ENCODE data around the gene RAX2.

RAX2 gene

GRCh38 chr19:3751236-3751635 is 20.8 kb downstream of the RAX2 start:
- intact Hi-C loops (cut with micrococcal nuclease) = no loop called here
- Mint-ChIP-seq H3K4me3 (no peak overlapping the region), H3K27ac (no peak overlapping the region)

GRCh38 chr19:3750211-3750610 is 21.8 kb downstream of the RAX2 start:
- intact Hi-C loops (cut with micrococcal nuclease) = no loop called here
- H3K4me3 Mint-ChIP-seq = no peak overlapping the region
- no peaks in the 10 kb centered on the region for H3K4me1 Mint-ChIP-seq (ENCODE audit: low read depth)
- no peak overlapping the region for H3K27ac Mint-ChIP-seq
- H3K9me3 Mint-ChIP-seq = no peaks in the 10 kb centered on the region
- H3K36me3 Mint-ChIP-seq (ENCODE audit: low read depth) = peaks cover 60% of the 10 kb centered on the region
- H3K27me3 Mint-ChIP-seq = no peaks in the 10 kb centered on the region

More at GRCh38 chr19:3751236-3751635, 20.8 kb downstream of the RAX2 start:
- Mint-ChIP-seq H3K4me1 (ENCODE audit: low read depth) (no peaks in the 10 kb centered on the region), H3K36me3 (ENCODE audit: low read depth) (peaks cover 68% of the 10 kb centered on the region), H3K27me3 (no peaks in the 10 kb centered on the region), H3K9me3 (no peaks in the 10 kb centered on the region)

GRCh38 chr19:3748965-3749364 is 23.1 kb downstream of the RAX2 start:
- no peak overlapping the region for H3K4me3 Mint-ChIP-seq
- peaks cover 48% of the 10 kb centered on the region for H3K36me3 Mint-ChIP-seq (ENCODE audit: low read depth)
- intact Hi-C loops (cut with micrococcal nuclease) = no loop called here
- H3K4me1 Mint-ChIP-seq (ENCODE audit: low read depth) = no peaks in the 10 kb centered on the region
- H3K9me3 Mint-ChIP-seq = no peaks in the 10 kb centered on the region
- no peak overlapping the region for H3K27ac Mint-ChIP-seq
- no peaks in the 10 kb centered on the region for H3K27me3 Mint-ChIP-seq

- Mint-ChIP-seq H3K4me3 (no peak overlapping the region), H3K4me1 (ENCODE audit: low read depth) (no peaks in the 10 kb centered on the region), H3K9me3 (no peaks in the 10 kb centered on the region), H3K27ac (no peak overlapping the region), H3K36me3 (ENCODE audit: low read depth) (peaks cover 23% of the 10 kb centered on the region), H3K27me3 (no peaks in the 10 kb centered on the region)
- intact Hi-C loops (cut with micrococcal nuclease) = no loop called here
Observed at GRCh38 chr19:3746371-3747056, 25.5 kb downstream of the RAX2 start.

GRCh38 chr19:3745363-3746045 is 26.5 kb downstream of the RAX2 start:
- H3K9me3 Mint-ChIP-seq = no peaks in the 10 kb centered on the region
- no peak overlapping the region for H3K4me3 Mint-ChIP-seq
- intact Hi-C loops (cut with micrococcal nuclease) = no loop called here
- no peaks in the 10 kb centered on the region for H3K4me1 Mint-ChIP-seq (ENCODE audit: low read depth)
- H3K36me3 Mint-ChIP-seq (ENCODE audit: low read depth) = peaks cover 13% of the 10 kb centered on the region
- no peak overlapping the region for H3K27ac Mint-ChIP-seq
- H3K27me3 Mint-ChIP-seq = no peaks in the 10 kb centered on the region

- Mint-ChIP-seq H3K4me1 (ENCODE audit: low read depth) (no peaks in the 10 kb centered on the region), H3K4me3 (no peak overlapping the region), H3K36me3 (ENCODE audit: low read depth) (no peaks in the 10 kb centered on the region), H3K27ac (no peak overlapping the region), H3K9me3 (no peaks in the 10 kb centered on the region), H3K27me3 (peaks cover 3% of the 10 kb centered on the region)
- intact Hi-C loops (cut with micrococcal nuclease) = no loop called here
Observed at GRCh38 chr19:3743486-3743885, 28.5 kb downstream of the RAX2 start.

- H3K27me3 Mint-ChIP-seq = peaks cover 9% of the 10 kb centered on the region
- intact Hi-C loops (cut with micrococcal nuclease) = no loop called here
- no peaks in the 10 kb centered on the region for H3K9me3 Mint-ChIP-seq
- no peaks in the 10 kb centered on the region for H3K36me3 Mint-ChIP-seq (ENCODE audit: low read depth)
- H3K27ac Mint-ChIP-seq = no peak overlapping the region
- H3K4me1 Mint-ChIP-seq (ENCODE audit: low read depth) = no peaks in the 10 kb centered on the region
- no peak overlapping the region for H3K4me3 Mint-ChIP-seq
Observed at GRCh38 chr19:3740431-3740830, 31.6 kb downstream of the RAX2 start.

GRCh38 chr19:3738477-3739220 is 33.4 kb downstream of the RAX2 start:
- no peak overlapping the region for H3K27ac Mint-ChIP-seq
- H3K36me3 Mint-ChIP-seq (ENCODE audit: low read depth) = no peaks in the 10 kb centered on the region
- H3K9me3 Mint-ChIP-seq = no peaks in the 10 kb centered on the region
- no peaks in the 10 kb centered on the region for H3K4me1 Mint-ChIP-seq (ENCODE audit: low read depth)
- H3K27me3 Mint-ChIP-seq = peaks cover 11% of the 10 kb centered on the region
- H3K4me3 Mint-ChIP-seq = no peak overlapping the region
- intact Hi-C loops (cut with micrococcal nuclease) = no loop called here

GRCh38 chr19:3737487-3738205 is 34.4 kb downstream of the RAX2 start:
- no peaks in the 10 kb centered on the region for H3K4me1 Mint-ChIP-seq (ENCODE audit: low read depth)
- no peaks in the 10 kb centered on the region for H3K9me3 Mint-ChIP-seq
- no peaks in the 10 kb centered on the region for H3K36me3 Mint-ChIP-seq (ENCODE audit: low read depth)
- peaks cover 11% of the 10 kb centered on the region for H3K27me3 Mint-ChIP-seq
- H3K27ac Mint-ChIP-seq = no peak overlapping the region
- intact Hi-C loops (cut with micrococcal nuclease) = no loop called here
- H3K4me3 Mint-ChIP-seq = no peak overlapping the region

GRCh38 chr19:3736106-3736724 is 35.8 kb downstream of the RAX2 start:
- Mint-ChIP-seq H3K36me3 (ENCODE audit: low read depth) (no peaks in the 10 kb centered on the region), H3K9me3 (no peaks in the 10 kb centered on the region), H3K4me1 (ENCODE audit: low read depth) (no peaks in the 10 kb centered on the region), H3K4me3 (no peak overlapping the region), H3K27ac (no peak overlapping the region), H3K27me3 (peaks cover 11% of the 10 kb centered on the region)
- intact Hi-C loops (cut with micrococcal nuclease) = no loop called here

- no peaks in the 10 kb centered on the region for H3K9me3 Mint-ChIP-seq
- intact Hi-C loops (cut with micrococcal nuclease) = no loop called here
- H3K4me3 Mint-ChIP-seq = no peak overlapping the region
- no peaks in the 10 kb centered on the region for H3K4me1 Mint-ChIP-seq (ENCODE audit: low read depth)
- no peak overlapping the region for H3K27ac Mint-ChIP-seq
- H3K27me3 Mint-ChIP-seq = peaks cover 11% of the 10 kb centered on the region
- no peaks in the 10 kb centered on the region for H3K36me3 Mint-ChIP-seq (ENCODE audit: low read depth)
Observed at GRCh38 chr19:3734310-3734600, 37.8 kb downstream of the RAX2 start.

- Mint-ChIP-seq H3K4me1 (ENCODE audit: low read depth) (no peaks in the 10 kb centered on the region), H3K36me3 (ENCODE audit: low read depth) (no peaks in the 10 kb centered on the region), H3K27me3 (peaks cover 8% of the 10 kb centered on the region), H3K4me3 (no peak overlapping the region), H3K9me3 (no peaks in the 10 kb centered on the region), H3K27ac (no peak overlapping the region)
- intact Hi-C loops (cut with micrococcal nuclease) = no loop called here
Observed at GRCh38 chr19:3733549-3734309, 38.3 kb downstream of the RAX2 start.

- Mint-ChIP-seq H3K9me3 (no peaks in the 10 kb centered on the region), H3K4me1 (ENCODE audit: low read depth) (no peaks in the 10 kb centered on the region), H3K36me3 (ENCODE audit: low read depth) (no peaks in the 10 kb centered on the region), H3K4me3 (no peak overlapping the region), H3K27me3 (peaks cover 5% of the 10 kb centered on the region), H3K27ac (no peak overlapping the region)
- intact Hi-C loops (cut with micrococcal nuclease) = no loop called here
Observed at GRCh38 chr19:3732108-3732507, 39.9 kb downstream of the RAX2 start.
